Tibial nerve (tissue), 4 donors: ENCODE data around the gene ZSWIM8.

ENCODE experiments used
- EP300 ChIP-seq, 2 donors: sonication (generic); formaldehyde crosslinking; IDR thresholded peaks; one replicate each; pipeline ENCODE4 v1.6.1; 2017; ENCODE audit warnings: antibody characterized with exemption in 2 of 2, mild to moderate bottlenecking in 1 of 2
- POLR2A ChIP-seq, 2 donors: fragments of 450-650 bp; IDR thresholded peaks; one replicate each; pipeline ENCODE4 v1.6.1; 2017; ENCODE audit warnings: antibody characterized with exemption in 2 of 2, mild to moderate bottlenecking in 2 of 2, moderate library complexity in 2 of 2
- TF ChIP-seq, protein P1 (sequence below), 5 experiments: fragments of 200-600 bp in 3 of 5; fragments of 450-650 bp in 2 of 5; sonication (generic) in 3 of 5; IDR thresholded peaks; one replicate each; pipeline ENCODE4 v1.5.1; 2016 to 2019; ENCODE audit warnings: antibody characterized with exemption in 5 of 5, mild to moderate bottlenecking in 3 of 5, moderate library complexity in 2 of 5

DNA sequence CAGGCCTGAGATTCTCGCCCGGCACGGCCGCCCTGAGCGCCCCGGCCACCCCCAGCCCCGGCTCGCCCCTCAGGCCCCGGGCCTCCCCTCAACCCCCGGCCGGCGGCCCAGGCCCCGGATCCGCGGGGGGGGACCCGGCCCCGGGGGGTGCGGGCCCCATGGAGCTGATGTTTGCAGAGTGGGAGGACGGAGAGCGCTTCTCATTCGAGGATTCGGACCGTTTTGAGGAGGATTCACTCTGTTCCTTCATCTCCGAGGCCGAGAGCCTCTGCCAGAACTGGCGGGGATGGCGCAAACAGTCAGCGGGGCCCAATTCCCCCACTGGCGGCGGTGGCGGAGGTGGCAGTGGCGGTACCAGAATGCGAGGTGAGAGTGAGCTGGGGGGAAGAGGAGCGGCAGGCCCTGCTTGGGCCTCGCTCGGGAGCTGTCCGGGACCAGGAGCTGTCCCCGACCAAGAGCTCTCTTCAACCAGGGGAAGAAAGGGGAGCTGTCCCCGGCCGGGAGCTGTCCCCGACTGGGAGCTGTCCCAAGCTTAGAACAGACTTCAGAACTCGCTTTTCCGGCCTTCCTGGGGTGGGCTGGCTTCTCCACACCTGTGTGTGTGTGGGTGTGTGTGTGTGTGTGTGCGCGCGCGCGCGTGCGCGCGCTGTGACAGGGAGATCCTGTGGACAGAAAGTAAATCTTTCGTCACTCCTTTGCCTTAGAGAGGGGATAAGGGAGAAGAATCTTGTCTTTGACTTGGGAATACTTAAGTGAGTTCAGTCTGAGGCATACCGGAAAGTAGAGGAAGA lies 510 bp downstream of the ZSWIM8 start:
- TF ChIP-seq, protein P1, sequence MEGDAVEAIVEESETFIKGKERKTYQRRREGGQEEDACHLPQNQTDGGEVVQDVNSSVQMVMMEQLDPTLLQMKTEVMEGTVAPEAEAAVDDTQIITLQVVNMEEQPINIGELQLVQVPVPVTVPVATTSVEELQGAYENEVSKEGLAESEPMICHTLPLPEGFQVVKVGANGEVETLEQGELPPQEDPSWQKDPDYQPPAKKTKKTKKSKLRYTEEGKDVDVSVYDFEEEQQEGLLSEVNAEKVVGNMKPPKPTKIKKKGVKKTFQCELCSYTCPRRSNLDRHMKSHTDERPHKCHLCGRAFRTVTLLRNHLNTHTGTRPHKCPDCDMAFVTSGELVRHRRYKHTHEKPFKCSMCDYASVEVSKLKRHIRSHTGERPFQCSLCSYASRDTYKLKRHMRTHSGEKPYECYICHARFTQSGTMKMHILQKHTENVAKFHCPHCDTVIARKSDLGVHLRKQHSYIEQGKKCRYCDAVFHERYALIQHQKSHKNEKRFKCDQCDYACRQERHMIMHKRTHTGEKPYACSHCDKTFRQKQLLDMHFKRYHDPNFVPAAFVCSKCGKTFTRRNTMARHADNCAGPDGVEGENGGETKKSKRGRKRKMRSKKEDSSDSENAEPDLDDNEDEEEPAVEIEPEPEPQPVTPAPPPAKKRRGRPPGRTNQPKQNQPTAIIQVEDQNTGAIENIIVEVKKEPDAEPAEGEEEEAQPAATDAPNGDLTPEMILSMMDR (IDR thresholded peaks at IDR 0.05), result no peak
- TF ChIP-seq EP300 (IDR thresholded peaks at IDR 0.05) (no peak), POLR2A (IDR thresholded peaks at IDR 0.05) (no peak)
